Measurements from ENCODE around the gene EHF. TPM values are rescaled to one million over a fixed set of nuclear protein-coding genes. Genes with fewer than 3 reads are reported as not detected.

The EHF gene
- total RNA-seq, 4 donors from 2014 or later: 3.8 to 13.9 (median 8.1) TPM

- no peak for DNase-seq
- Histone ChIP-seq H3K36me3 (no peaks in the 10 kb centered on the region), H3K4me1 (no peaks in the 10 kb centered on the region), H3K4me3 (replicated peaks in 1 of 3) (no peak overlapping the region), H3K27me3 (no peaks in the 10 kb centered on the region), H3K9me3 (no peaks in the 10 kb centered on the region), H3K27ac (no peak overlapping the region)
- TF ChIP-seq POLR2A (IDR thresholded peaks at IDR 0.05): no peak
- 52 to 53% methylated on average over 3 of the region's 3 CpGs for WGBS, 2 donors
- intact Hi-C loops (cut with DNase I): no loop called here
Observed at GRCh38 chr11:34707462-34707840, 86.6 kb downstream of the EHF start.

Other genes starting within 250 kb of the EHF start
- gene CAT, start 182.2 kb upstream of the EHF start, total RNA-seq: 100 to 1,000 TPM; 232 to 609 (median 451) TPM
- gene ELF5, start 107.3 kb upstream of the EHF start, total RNA-seq: not detected

Measured in thyroid gland (tissue), 4 donors.